HepG2 (cell line): ENCODE results near the gene PSMC2. TPM values are rescaled to one million over a fixed set of nuclear protein-coding genes. Genes with fewer than 3 reads are reported as not detected.
A peak's percentile ranks its signal among the peaks of the same experiment; 100 is the strongest.

Experiments used
- AKAP8 ChIP-seq: sonication (generic); formaldehyde crosslinking; IDR thresholded peaks from 2 replicates; pipeline ENCODE4 v1.5.1; 2020; ENCODE audit warnings: mild to moderate bottlenecking, missing genetic modification reagents
- CERS6 ChIP-seq: sonication (generic); formaldehyde crosslinking; IDR thresholded peaks from 2 replicates; pipeline ENCODE4 v1.5.0; 2020; ENCODE audit warnings: missing genetic modification reagents
- FOXA1 ChIP-seq, 2 experiments: fragments of 450-650 bp in 1 of 2; sonication (generic) in 1 of 2; formaldehyde crosslinking in 1 of 2; IDR thresholded peaks; 2 replicates each; pipeline versions ENCODE4 v1.4.0 to v1.6.1; 2016 to 2020; ENCODE audit warnings: missing genetic modification reagents in 1 of 2
- HDAC6 ChIP-seq: fragments of 200-600 bp; sonication (generic); IDR thresholded peaks from 2 replicates; pipeline ENCODE4 v1.7.0; 2017; ENCODE audit warnings: mild to moderate bottlenecking, antibody characterized with exemption, low read length, low read depth
- IRF1 ChIP-seq: sonication (generic); formaldehyde crosslinking; IDR thresholded peaks from 2 replicates; pipeline ENCODE4 v1.4.0; 2020; ENCODE audit warnings: low read depth, mild to moderate bottlenecking, missing genetic modification reagents
- IRF9 ChIP-seq: sonication (generic); formaldehyde crosslinking; IDR thresholded peaks from 2 replicates; pipeline ENCODE4 v1.8.0; 2022; ENCODE audit warnings: missing genetic modification reagents, mild to moderate bottlenecking, borderline replicate concordance
- MBNL3 ChIP-seq: fragments of 250-450 bp; sonication (Bioruptor Pico); conservative IDR thresholded peaks from 2 replicates; pipeline ENCODE4 v1.8.0; 2022; ENCODE audit warnings: mild to moderate bottlenecking, inconsistent platforms
- MYNN ChIP-seq: sonication (generic); formaldehyde crosslinking; IDR thresholded peaks from 2 replicates; pipeline ENCODE4 v1.4.0; 2020; ENCODE audit warnings: mild to moderate bottlenecking, low read depth, missing genetic modification reagents
- NFATC3 ChIP-seq: sonication (generic); formaldehyde crosslinking; IDR thresholded peaks from 2 replicates; pipeline ENCODE4 v1.5.1; 2020; ENCODE audit warnings: mild to moderate bottlenecking, missing genetic modification reagents
- NFKB2 ChIP-seq: sonication (generic); formaldehyde crosslinking; IDR thresholded peaks from 2 replicates; pipeline ENCODE4 v1.4.0; 2020; ENCODE audit warnings: missing genetic modification reagents, borderline replicate concordance
- PCBP2 ChIP-seq: fragments of 200-400 bp; formaldehyde crosslinking; optimal IDR thresholded peaks from 2 replicates; pipeline ENCODE3; 2018; ENCODE audit warnings: low read length, low read depth; ENCODE audit not compliant: poor library complexity, severe bottlenecking
- PHF21A ChIP-seq: sonication (generic); formaldehyde crosslinking; IDR thresholded peaks from 2 replicates; pipeline ENCODE4 v1.5.0; 2020; ENCODE audit warnings: mild to moderate bottlenecking, missing genetic modification reagents
- RFX1 ChIP-seq: fragments of 450-650 bp; IDR thresholded peaks from 2 replicates; pipeline ENCODE4 v1.6.1; 2017
- ZBTB7B ChIP-seq: sonication (generic); formaldehyde crosslinking; IDR thresholded peaks from 2 replicates; pipeline ENCODE4 v1.4.0; 2020; ENCODE audit warnings: missing genetic modification reagents
- ZFY ChIP-seq: sonication (generic); formaldehyde crosslinking; IDR thresholded peaks from 2 replicates; pipeline ENCODE4 v1.4.0; 2020; ENCODE audit warnings: missing genetic modification reagents
- ZHX1 ChIP-seq: sonication (generic); formaldehyde crosslinking; IDR thresholded peaks from 2 replicates; pipeline ENCODE4 v1.8.1; 2022; ENCODE audit warnings: low read depth, mild to moderate bottlenecking, missing genetic modification reagents
- ZKSCAN1 ChIP-seq: fragments of 150-350 bp; IDR thresholded peaks from 2 replicates; pipeline ENCODE4 v1.6.1; 2014; ENCODE audit warnings: low read length
- ZNF101 ChIP-seq: sonication (generic); formaldehyde crosslinking; IDR thresholded peaks from 2 replicates; pipeline ENCODE4 v1.4.0; 2020; ENCODE audit warnings: mild to moderate bottlenecking, low read depth, missing genetic modification reagents, borderline replicate concordance
- ZNF317 ChIP-seq: sonication (generic); formaldehyde crosslinking; IDR thresholded peaks from 2 replicates; pipeline ENCODE4 v1.5.0; 2020; ENCODE audit warnings: mild to moderate bottlenecking, missing genetic modification reagents
- ZNF460 ChIP-seq: sonication (generic); formaldehyde crosslinking; IDR thresholded peaks from 2 replicates; pipeline ENCODE4 v1.5.1; 2020; ENCODE audit warnings: missing genetic modification reagents, mild to moderate bottlenecking, borderline replicate concordance
- ZNF607 ChIP-seq: sonication (generic); formaldehyde crosslinking; IDR thresholded peaks from 2 replicates; pipeline ENCODE4 v1.5.1; 2020; ENCODE audit warnings: missing genetic modification reagents, mild to moderate bottlenecking, borderline replicate concordance
- ZNF616 ChIP-seq: sonication (generic); formaldehyde crosslinking; IDR thresholded peaks from 2 replicates; pipeline ENCODE4 v1.5.0; 2020; ENCODE audit warnings: low read depth, mild to moderate bottlenecking, missing genetic modification reagents
- ZNF713 ChIP-seq: sonication (generic); formaldehyde crosslinking; IDR thresholded peaks from 2 replicates; pipeline ENCODE4 v1.4.0; 2020; ENCODE audit warnings: mild to moderate bottlenecking, missing genetic modification reagents
- ZNF737 ChIP-seq: sonication (generic); formaldehyde crosslinking; IDR thresholded peaks from 2 replicates; pipeline ENCODE4 v1.5.0; 2020; ENCODE audit warnings: missing genetic modification reagents, mild to moderate bottlenecking, borderline replicate concordance
- ZNF841 ChIP-seq: sonication (generic); formaldehyde crosslinking; IDR thresholded peaks from 2 replicates; pipeline ENCODE4 v1.8.1; 2023; ENCODE audit warnings: missing genetic modification reagents, borderline replicate concordance
- polyA plus RNA-seq, 8 experiments: library from polyadenylated mRNA; depleted of rRNA in 3 of 8; stranded (reverse) in 7 of 8; unstranded in 1 of 8; fragments of >200 nt; fragmentation: Illumina TruSeq in 4 of 8; extraction: Trizol in 4 of 8; gene quantifications; 2 replicates each; pipeline versions ENCODE4 v1.2.1 to v1.2.3, GENCODE V29; 2011 to 2016; ENCODE audit warnings: low read depth in 4 of 8, missing spikeins in 1 of 8, mixed read lengths in 1 of 8; ENCODE audit not compliant: insufficient read depth in 1 of 8
- total RNA-seq, 5 experiments: library from RNA; depleted of rRNA; stranded (reverse); fragments of >200 nt; fragmentation: Illumina TruSeq; extraction: Trizol; gene quantifications; 2 replicates each; pipeline ENCODE4 v1.2.3, GENCODE V29; 2016; ENCODE audit warnings: low read depth in 1 of 5

The PSMC2 gene
- total and polyA plus RNA-seq, 2 of the 13 experiments (the other 11 are each of a cell fraction or from before 2014, with no cell fraction given): 89.9 to 181 TPM

- TF ChIP-seq HDAC6: no peak
- no peak for TF ChIP-seq ZNF713 (CRISPR knock-in tag)
- no peak for TF ChIP-seq IRF9 (CRISPR knock-in tag)
- peak; percentile 58; the same call in 1 of the 2 replicates for TF ChIP-seq PHF21A
- TF ChIP-seq RFX1: no peak
- no peak for TF ChIP-seq AKAP8 (CRISPR knock-in tag)
- TF ChIP-seq ZBTB7B (CRISPR knock-in tag): peak; percentile 81
- TF ChIP-seq ZNF841 (CRISPR knock-in tag): no peak
- no peak for TF ChIP-seq CERS6 (CRISPR knock-in tag)
- no peak for TF ChIP-seq ZHX1
- TF ChIP-seq NFKB2 (CRISPR knock-in tag): peak; percentile 65; the same call in 1 of the 2 replicates
- TF ChIP-seq PCBP2: no peak
- TF ChIP-seq ZNF737 (CRISPR knock-in tag): no peak
- TF ChIP-seq ZNF607 (CRISPR knock-in tag): peak; percentile 67; the same call in 1 of the 2 replicates
- no peak for TF ChIP-seq ZNF460 (CRISPR knock-in tag)
- TF ChIP-seq FOXA1 (IDR thresholded peaks at IDR 0.05): no peak
- peak; percentile 63 for TF ChIP-seq FOXA1 (CRISPR knock-in tag; IDR thresholded peaks at IDR 0.05)
- peak; percentile 93 for TF ChIP-seq ZFY
- 0 out of 2 replicates have a peak, but pooled peaks have one; percentile 20 for TF ChIP-seq ZKSCAN1
- TF ChIP-seq ZNF317 (CRISPR knock-in tag): no peak
- no peak for TF ChIP-seq MBNL3 (CRISPR knock-in tag)
- TF ChIP-seq NFATC3 (CRISPR knock-in tag): no peak
- no peak for TF ChIP-seq ZNF616
- TF ChIP-seq MYNN (CRISPR knock-in tag): 0 out of 2 replicates have a peak, but pooled peaks have one; percentile 49
- TF ChIP-seq IRF1 (CRISPR knock-in tag): no peak
- 0 out of 2 replicates have a peak, but pooled peaks have one; percentile 49 for TF ChIP-seq ZNF101 (CRISPR knock-in tag)
Measured at GRCh38 chr7:103347507-103348267, at the start of gene PSMC2 (continued).
